ENCODE measurements around the gene GPR25. TPM values are rescaled to one million over a fixed set of nuclear protein-coding genes. Genes with fewer than 3 reads are reported as not detected.

Gene GPR25
- total and polyA plus RNA-seq, 10 of the 15 experiments (the other 5 are each of a cell fraction or from before 2014, with no cell fraction given): not detected

- in situ Hi-C loops (cut with MboI): no loop called here
- TF ChIP-seq SMARCA5 (IDR thresholded peaks at IDR 0.05): peak; percentile 25
- TF ChIP-seq IRF4 (IDR thresholded peaks at IDR 0.05; ENCODE audit: low read depth, low read length): no peak
- peak; percentile 27; the same call in 1 of the 2 replicates for TF ChIP-seq JUNB (IDR thresholded peaks at IDR 0.05)
- ATAC-seq (peak; percentile 26), DNase-seq (ENCODE audit: low read depth, low spot score) (no peak), FAIRE-seq (no peak)
- no peaks in the 10 kb centered on the region; the same call in none of the 2 replicates for H3K79me2 ChIP-seq (ENCODE audit: control insufficient read depth, insufficient read depth, low read length)
- 91% methylated on average over 2 of the region's 2 CpGs for WGBS (ENCODE audit: insufficient coverage, insufficient replicate concordance, low lambda C conversion rate, missing lambda C conversion rate)
- POLR2A ChIA-PET: interaction anchor here (1.1 to 6.3 kb wide), 8 partner anchors 11 to 132 kb away, joined by 3 to 60 read pairs (median 20); no protein-coding TSS in a partner anchor
- H3K27me3 ChIP-seq (replicated peaks in 1 of 2; ENCODE audit: control insufficient read depth in 2 of 2, insufficient read depth in 2 of 2, low read length in 1 of 2): no peaks in the 10 kb centered on the region
- intact Hi-C loops (cut with micrococcal nuclease; ENCODE audit: unreplicated experiment): loop anchor here (2.0 to 5.0 kb wide), 3 partner anchors 17 to 262 kb away; no protein-coding TSS in a partner anchor
- H3K4me1 ChIP-seq (ENCODE audit: control insufficient read depth, insufficient read depth, low read length): peaks cover 68% of the 10 kb centered on the region
- BruUV-seq (replicated peaks): no TSS peak
- H4K20me1 ChIP-seq (ENCODE audit: control insufficient read depth, insufficient read depth): no peaks in the 10 kb centered on the region
- no peak overlapping the region for H2AFZ ChIP-seq (ENCODE audit: control insufficient read depth, low read depth, low read length)
- no peak overlapping the region for H3K9ac ChIP-seq (ENCODE audit: control insufficient read depth, insufficient read depth, low read length)
- H3K27ac ChIP-seq (ENCODE audit: control insufficient read depth, insufficient read depth): no peak overlapping the region
- H3K36me3 ChIP-seq (ENCODE audit: control insufficient read depth in 2 of 2, insufficient read depth in 2 of 2, low read length in 1 of 2): no peaks in the 10 kb centered on the region
- no peak overlapping the region for H3K4me2 ChIP-seq (ENCODE audit: control insufficient read depth, insufficient read depth)
- no peaks in the 10 kb centered on the region for H3K9me3 ChIP-seq (replicated peaks; ENCODE audit: control insufficient read depth, insufficient read depth, low read length)
- CTCF ChIA-PET: interaction anchor here (0.7 to 10.0 kb wide), 13 partner anchors 11 to 331 kb away, joined by 3 to 131 read pairs (median 11); no protein-coding TSS in a partner anchor
- RAD21 ChIA-PET (ENCODE audit: unreplicated experiment): interaction anchor here (0.8 to 11.2 kb wide), 14 partner anchors 11 to 517 kb away, joined by 3 to 139 read pairs (median 12); no protein-coding TSS in a partner anchor
- SMC1A ChIA-PET (ENCODE audit: uncharacterized antibody, unreplicated experiment): interaction anchor here (0.7 to 12.2 kb wide), 15 partner anchors 8 to 267 kb away, joined by 3 to 193 read pairs (median 12); no protein-coding TSS in a partner anchor
- no peak overlapping the region for H3K4me3 ChIP-seq
Observed at GRCh38 chr1:200889571-200889970, 16.8 kb downstream of the GPR25 start.

- over 99% methylated on average over 15 of the region's 15 CpGs for WGBS (ENCODE audit: insufficient coverage, insufficient replicate concordance, low lambda C conversion rate, missing lambda C conversion rate)
- ChIA-PET RAD21 (ENCODE audit: unreplicated experiment) (interaction anchor here (0.5 to 11.2 kb wide), 9 partner anchors 11 to 268 kb away, joined by 3 to 139 read pairs (median 40); no protein-coding TSS in a partner anchor), CTCF (interaction anchor here (0.7 to 10.0 kb wide), 13 partner anchors 11 to 331 kb away, joined by 3 to 131 read pairs (median 8); no protein-coding TSS in a partner anchor), SMC1A (ENCODE audit: uncharacterized antibody, unreplicated experiment) (interaction anchor here (0.9 to 12.2 kb wide), 12 partner anchors 7 to 267 kb away, joined by 3 to 193 read pairs (median 18); no protein-coding TSS in a partner anchor), POLR2A (interaction anchor here (2.3 to 6.3 kb wide), 7 partner anchors 11 to 81 kb away, joined by 8 to 60 read pairs (median 27); no protein-coding TSS in a partner anchor)
- Histone ChIP-seq H3K4me2 (ENCODE audit: control insufficient read depth, insufficient read depth) (no peak overlapping the region), H3K4me1 (ENCODE audit: control insufficient read depth, insufficient read depth, low read length) (peaks cover 68% of the 10 kb centered on the region), H3K36me3 (ENCODE audit: control insufficient read depth in 2 of 2, insufficient read depth in 2 of 2, low read length in 1 of 2) (no peaks in the 10 kb centered on the region), H2AFZ (ENCODE audit: control insufficient read depth, low read depth, low read length) (no peak overlapping the region), H3K9me3 (replicated peaks; ENCODE audit: control insufficient read depth, insufficient read depth, low read length) (no peaks in the 10 kb centered on the region), H3K27me3 (replicated peaks in 1 of 2; ENCODE audit: control insufficient read depth in 2 of 2, insufficient read depth in 2 of 2, low read length in 1 of 2) (no peaks in the 10 kb centered on the region), H3K9ac (ENCODE audit: control insufficient read depth, insufficient read depth, low read length) (no peak overlapping the region), H3K27ac (ENCODE audit: control insufficient read depth, insufficient read depth) (no peak overlapping the region), H3K4me3 (no peak overlapping the region), H3K79me2 (ENCODE audit: control insufficient read depth, insufficient read depth, low read length) (no peaks in the 10 kb centered on the region; the same call in none of the 2 replicates), H4K20me1 (ENCODE audit: control insufficient read depth, insufficient read depth) (no peaks in the 10 kb centered on the region)
- no TSS peak for BruUV-seq (replicated peaks)
- in situ Hi-C loops (cut with MboI): no loop called here
- TF ChIP-seq MLLT1 (IDR thresholded peaks at IDR 0.05) (peak; percentile 72; the same call in 1 of the 2 replicates), ZBED1 (IDR thresholded peaks at IDR 0.05; ENCODE audit: borderline replicate concordance) (no peak)
- intact Hi-C loops (cut with micrococcal nuclease; ENCODE audit: unreplicated experiment): loop anchor here (5.0 kb wide), 1 partner anchor 132 kb away; the partner anchor contains the start of gene KIF21B
- ATAC-seq: no peak
- DNase-seq (ENCODE audit: low read depth, low spot score): no peak
- no peak for FAIRE-seq
Observed at GRCh38 chr1:200890027-200890426, 17.2 kb downstream of the GPR25 start.
